LNCaP clone FGC (cell line): Measurements from ENCODE around the gene SPTBN1.

Experiments used
- DNase-seq: peaks from one replicate; pipeline ENCODE4 v3.0.0-alpha.2; 2011; ENCODE audit warnings: low read depth
- H3K4me3 ChIP-seq: 2 replicates; pipeline ENCODE4 v1.5.1; 2011; ENCODE audit warnings: mild to moderate bottlenecking, low read depth, low read length, control low read depth
- CTCF ChIP-seq: IDR thresholded peaks from 2 replicates; pipeline ENCODE4 v1.5.1; 2012; ENCODE audit warnings: mild to moderate bottlenecking; ENCODE audit not compliant: control insufficient read depth, insufficient read depth; ENCODE audit errors: extremely low read depth

The SPTBN1 gene

DNA sequence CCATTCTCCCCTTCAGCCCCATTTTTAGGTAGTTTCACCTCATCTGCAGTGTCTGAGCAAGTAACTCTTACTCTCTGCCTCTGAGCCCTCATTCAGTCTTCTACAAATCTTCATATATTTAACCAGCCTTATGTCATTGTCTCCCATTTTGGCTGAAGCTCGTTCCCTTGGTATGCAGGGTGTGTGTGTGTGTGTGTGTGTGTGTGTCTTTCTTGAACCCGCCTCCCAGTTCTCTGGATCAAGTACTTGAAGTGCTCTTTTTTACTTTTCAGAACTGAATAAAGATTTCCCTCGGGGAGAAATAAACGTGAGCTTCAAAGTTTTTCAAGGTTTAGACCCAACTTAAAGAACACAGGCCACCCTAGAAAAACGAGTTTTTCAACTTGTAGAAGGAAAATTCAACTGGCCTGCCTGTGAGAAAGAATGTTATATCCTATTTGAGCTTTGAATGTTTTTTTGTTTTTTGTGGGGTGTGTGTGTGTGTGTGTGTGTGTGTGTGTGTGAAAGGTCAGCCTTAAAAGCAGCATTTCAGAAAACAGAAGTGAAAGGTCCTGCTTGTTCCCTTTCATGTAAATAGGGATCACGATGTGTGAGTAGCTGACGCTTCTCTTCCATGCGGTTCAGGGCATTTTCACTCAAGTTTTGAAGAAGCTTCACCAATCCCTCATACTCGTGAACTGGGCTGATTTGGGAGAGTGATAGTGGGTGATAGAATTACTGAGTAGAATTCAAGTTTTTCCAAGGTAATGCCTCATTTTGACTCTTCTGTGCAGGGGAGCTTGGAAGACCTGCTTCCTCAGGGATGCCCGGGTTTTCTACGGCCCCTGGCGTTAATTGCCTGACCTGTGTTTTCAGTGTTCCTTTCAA lies 216.7 kb downstream of the SPTBN1 start:
- H3K4me3 ChIP-seq, result no peak overlapping the region
- no peak for DNase-seq
- TF ChIP-seq CTCF, result no peak

DNA sequence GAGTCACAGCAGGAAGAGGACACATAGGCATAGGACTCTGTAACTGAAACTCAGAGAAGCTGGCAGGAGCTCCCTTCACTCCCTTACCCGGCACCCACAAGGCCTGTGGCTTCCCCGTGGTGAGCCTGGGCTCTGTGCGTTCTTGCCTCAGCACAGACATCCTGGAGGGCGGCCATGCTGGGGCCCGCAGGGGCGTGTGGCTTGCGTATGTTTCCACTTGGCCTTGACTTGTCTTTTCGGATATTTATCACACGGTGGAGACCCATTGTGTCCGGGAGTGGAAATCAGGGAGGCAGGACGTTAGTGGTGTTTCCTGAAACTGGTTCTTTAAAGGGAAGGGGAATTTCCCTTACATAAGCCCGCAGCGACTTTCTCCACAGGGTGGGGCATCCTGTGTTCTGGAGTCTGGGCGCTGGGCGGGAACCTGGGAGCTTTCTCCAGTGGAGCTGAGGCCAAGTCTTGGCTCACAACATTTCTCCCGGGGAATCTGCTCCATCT lies 217.4 kb downstream of the SPTBN1 start:
- H3K4me3 ChIP-seq, result no peak overlapping the region
- TF ChIP-seq CTCF, result no peak
- no peak for DNase-seq

- no peak for DNase-seq
- no peak overlapping the region for H3K4me3 ChIP-seq
- TF ChIP-seq CTCF, result no peak
These were observed 219.2 kb downstream of the SPTBN1 start for GRCh38 chr2:54675281-54675680.

DNA sequence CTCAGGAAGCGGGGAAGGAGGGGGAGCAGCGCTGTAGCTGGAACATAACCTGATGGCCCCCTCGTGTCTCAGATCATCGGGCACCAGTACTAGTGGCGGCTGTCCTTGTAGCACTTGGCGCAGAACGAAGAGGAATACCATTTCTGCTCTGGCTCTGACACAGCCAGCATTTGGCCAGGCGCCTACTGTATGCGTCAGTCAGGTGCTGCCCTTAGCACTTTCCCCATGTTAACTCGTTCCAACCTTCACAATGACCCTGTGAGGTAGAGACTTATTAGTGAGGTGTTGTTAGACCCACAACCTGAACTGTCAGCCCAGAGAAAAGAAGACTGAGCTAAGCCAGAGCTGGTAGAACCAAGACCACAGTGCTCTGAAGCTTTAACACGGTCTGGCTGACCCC lies 219.6 kb downstream of the SPTBN1 start:
- DNase-seq, result no peak
- no peak overlapping the region for H3K4me3 ChIP-seq

GRCh38 chr2:54676656-54677055 lies 220.5 kb downstream of the SPTBN1 start:
- no peak for DNase-seq
- TF ChIP-seq CTCF, result no peak
- H3K4me3 ChIP-seq, result no peak overlapping the region

More for the DNA sequence above, 219.6 kb downstream of the SPTBN1 start:
- no peak for TF ChIP-seq CTCF

GRCh38 chr2:54677476-54678265 lies 221.5 kb downstream of the SPTBN1 start:
- no peak overlapping the region for H3K4me3 ChIP-seq
- DNase-seq, result no peak
- no peak for TF ChIP-seq CTCF

DNA sequence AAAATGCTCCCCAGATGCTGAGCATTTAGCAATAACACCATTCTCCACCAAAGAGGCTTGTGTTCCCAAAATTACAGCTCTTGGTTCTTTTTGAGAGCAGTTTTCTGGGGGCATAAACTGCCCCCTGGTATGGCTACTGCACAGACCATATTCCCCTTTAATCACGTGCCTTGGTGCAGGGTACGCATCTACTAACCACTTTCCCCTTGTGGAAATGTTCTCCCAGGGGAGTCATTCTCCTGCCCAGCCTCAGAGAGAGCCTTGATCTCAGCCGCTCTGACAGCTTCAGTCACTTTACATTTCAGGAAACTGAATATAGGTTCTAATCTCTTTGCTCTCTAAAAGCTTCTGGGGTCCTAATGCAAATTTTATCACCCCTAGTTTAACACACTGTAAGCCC lies 222.6 kb downstream of the SPTBN1 start:
- no peak for TF ChIP-seq CTCF
- no peak for DNase-seq
- no peak overlapping the region for H3K4me3 ChIP-seq
